Limb (tissue), 2 donors: ENCODE data around the gene IP6K1.
"Not testable (repeated sequence)": the region's sequence is repeated elsewhere in the genome, so short reads cannot be mapped to it uniquely, and the experiment has no call there.

ENCODE experiments used
- DNase-seq, 2 donors: peaks; one replicate each; pipeline ENCODE4 v3.0.0-alpha.2; 2016; ENCODE audit errors: extremely low spot score in 2 of 2

IP6K1 gene

DNA sequence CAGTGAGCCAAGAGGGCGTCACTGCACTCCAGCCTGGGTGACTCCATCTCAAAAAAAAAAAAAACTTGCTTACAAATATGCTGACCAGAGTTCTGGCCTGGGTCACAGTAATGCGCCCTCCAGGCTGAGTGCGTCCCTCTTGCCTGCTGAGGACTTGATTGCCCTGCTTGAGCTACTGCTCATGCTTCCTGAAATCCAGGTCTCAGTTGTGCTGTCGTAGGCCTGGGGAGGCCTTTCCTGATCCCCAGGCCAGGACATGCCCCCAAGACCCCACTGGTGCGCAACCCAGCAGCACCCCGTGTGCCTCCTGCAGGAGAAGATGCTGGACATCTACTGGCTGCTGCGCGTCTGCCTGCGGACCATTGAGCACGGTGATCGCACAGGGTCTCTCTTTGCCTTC is 74.2 kb downstream of the IP6K1 start:
- DNase-seq = no peak

DNA sequence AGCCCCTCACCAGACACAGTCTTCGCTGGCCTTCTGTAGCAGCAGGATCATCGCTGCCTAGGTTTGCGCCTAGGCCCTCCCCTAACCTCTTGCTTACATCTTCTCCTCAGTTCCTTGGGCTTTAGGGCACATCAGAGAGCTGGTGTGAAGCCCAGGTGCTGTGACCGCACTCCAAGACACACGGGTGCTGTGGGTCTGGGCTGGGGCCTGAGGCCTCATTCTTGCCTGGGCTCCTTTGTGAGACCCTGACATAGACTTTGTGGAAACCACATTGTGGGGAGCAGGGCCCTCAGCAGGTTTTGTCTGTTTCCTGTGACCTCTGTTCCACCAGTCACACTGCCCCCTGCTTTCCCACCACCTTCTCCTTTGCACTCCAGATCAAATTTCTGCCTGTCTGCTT is 74.9 kb downstream of the IP6K1 start:
- peak in 1 of 2 donors; percentile 16 for DNase-seq

DNA sequence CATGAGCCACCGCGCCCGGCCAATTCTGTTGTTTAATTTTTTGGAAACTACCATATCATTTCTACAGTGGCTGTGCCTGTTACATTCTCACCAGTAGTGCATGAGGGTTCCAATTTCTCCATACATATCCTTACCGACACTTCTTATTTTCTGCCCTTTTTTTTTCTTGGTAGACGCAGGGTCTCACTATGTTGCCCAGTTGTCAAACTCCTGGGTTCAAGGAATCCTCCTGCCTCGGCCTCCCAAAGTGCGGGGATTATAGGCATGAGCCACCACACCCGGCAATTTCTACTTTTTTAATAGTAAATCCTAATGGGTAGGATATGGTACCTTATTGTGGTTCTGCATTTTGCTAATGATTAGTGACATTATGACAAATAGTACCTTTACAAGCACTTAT is 76.5 kb downstream of the IP6K1 start:
- DNase-seq = no peak

DNA sequence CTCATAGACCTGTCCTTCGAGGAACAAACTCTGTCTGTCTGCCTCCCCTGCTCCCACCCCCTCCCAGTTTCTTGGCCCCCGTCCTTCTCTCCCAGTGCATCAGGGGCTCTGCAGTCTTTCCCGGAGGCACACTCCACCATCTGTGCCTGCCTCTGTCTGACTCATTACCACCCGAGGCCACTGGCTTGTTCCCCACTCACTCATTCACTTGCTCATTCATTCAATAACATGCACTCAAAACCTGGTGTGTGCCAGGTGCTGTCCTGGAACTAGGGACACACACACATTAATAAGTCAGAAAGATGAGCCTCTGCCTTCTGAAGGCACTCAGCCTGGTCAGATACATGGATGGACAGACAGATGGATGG is 79.2 kb downstream of the IP6K1 start:
- DNase-seq = no peak

DNA sequence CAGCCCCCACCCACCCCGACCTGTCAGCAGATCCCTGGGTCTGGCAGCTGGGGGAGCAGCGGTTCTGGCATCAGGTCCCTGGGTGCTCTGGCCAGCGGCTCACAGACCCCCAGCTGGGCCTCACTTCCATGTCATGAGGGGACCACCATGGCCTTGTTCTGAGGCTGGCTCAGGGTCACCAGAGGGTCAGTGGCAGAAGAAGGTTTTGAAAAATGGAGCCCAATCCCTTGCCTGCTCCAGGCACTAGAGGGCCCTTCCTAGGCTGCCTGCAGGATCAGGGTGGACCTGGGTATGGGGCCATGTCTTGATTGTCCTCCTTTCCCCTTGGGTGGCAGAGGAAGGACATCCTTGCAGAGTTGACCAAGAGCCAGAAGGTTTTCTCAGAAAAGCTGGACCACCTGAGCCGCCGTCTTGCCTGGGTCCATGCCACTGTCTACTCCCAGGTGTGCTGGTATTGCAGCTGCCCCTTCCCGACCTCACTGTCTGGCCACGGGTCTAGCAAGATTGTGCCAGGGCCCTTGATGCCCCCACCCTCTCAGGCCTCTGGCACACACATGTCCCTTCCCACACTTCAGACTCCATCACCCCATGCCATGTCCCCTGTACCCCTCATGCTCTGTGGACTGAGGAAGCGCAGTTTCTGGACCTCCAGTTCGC is 79.8 kb downstream of the IP6K1 start:
- DNase-seq = no peak

DNA sequence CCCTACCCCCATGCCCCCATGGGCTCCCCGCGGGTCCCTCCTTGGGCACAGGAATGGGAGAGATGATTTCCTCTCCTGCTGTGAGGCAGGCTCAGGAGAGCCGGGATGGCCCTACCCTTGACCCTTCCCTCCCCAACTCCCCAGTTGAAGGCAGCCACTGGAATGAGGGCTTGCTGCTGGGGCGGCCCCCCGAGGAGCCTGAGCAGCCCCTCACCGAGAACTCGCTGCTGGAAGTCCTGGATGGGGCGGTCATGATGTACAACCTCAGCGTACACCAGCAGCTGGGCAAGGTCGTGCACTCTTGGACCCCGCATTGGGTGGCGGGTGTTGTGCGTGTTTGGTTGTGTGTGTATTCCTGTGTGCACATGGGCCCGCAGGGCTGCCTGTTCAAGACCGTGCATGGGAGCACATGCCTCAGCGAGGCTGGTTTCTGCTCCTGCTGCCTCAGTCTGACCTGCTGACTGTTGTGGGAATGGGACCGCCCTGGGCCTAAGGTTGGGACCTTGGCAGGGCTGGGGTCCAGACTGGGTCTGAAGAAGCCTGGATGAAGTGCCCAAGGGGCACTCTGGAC is 80.9 kb downstream of the IP6K1 start:
- DNase-seq = no peak

DNA sequence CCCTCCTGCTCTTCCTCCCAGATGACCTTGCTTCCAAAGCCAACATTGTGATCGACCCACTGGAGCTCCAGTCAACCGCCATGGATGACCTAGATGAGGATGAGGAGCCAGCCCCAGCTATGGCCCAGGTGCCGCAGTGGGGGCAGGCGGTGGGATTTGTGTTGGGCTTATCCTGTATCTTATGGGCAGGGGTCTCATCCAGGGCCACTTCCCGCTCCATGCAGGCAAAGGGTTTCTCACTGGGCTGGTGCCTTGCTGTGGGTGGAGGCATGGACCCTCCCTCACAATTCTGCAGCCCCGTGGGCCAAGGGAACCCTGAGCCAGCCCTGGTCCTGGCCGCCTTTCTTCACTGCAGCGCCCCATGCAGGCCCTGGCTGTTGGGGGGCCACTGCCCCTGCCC is 81.7 kb downstream of the IP6K1 start:
- DNase-seq = no peak

DNA sequence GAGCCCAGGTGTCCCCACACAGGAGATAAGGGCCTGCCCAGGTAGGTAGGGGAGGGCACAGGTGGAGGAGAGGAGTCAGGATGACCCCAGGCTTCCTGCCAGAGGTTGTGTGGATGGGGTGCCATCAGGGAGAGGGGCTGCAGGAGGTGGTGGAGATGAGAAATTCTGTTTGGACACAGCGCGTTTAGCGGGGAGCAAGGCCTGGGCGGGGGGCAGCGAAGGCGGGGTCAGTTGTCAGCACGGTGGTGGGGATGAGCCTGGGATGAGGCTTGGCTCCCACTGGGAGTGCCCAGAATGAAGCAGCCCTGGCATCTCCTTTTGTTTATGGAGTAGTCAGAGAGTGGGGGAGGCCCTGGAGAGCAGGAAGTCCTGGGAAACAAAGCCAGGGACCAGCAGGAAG is 82.4 kb downstream of the IP6K1 start:
- no peak for DNase-seq

DNA sequence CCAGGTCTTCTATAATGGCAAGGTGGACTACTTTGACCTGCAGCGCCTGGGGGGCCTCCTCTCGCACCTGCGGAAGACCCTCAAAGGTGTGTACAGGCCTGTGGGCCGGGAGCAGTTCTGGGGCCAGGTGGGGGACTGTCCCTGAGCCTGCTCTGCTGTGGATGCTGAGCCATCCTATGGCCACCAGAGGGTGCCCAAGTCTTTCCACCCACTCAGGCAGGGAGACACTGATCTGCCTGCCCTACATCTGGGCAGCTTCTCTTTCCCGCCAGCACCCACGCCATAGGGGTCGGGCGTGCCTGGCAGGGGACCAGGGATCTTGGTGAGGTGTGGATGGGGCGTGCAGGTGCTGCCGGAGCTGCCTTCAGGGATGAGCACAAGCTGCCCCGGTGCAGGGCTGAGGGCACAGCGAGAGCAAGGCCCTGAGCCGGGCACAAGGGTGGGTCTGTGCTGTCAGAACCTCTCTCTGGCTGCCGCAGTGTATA is 82.9 kb downstream of the IP6K1 start:
- peak in 1 of 2 donors; percentile 69 for DNase-seq

DNA sequence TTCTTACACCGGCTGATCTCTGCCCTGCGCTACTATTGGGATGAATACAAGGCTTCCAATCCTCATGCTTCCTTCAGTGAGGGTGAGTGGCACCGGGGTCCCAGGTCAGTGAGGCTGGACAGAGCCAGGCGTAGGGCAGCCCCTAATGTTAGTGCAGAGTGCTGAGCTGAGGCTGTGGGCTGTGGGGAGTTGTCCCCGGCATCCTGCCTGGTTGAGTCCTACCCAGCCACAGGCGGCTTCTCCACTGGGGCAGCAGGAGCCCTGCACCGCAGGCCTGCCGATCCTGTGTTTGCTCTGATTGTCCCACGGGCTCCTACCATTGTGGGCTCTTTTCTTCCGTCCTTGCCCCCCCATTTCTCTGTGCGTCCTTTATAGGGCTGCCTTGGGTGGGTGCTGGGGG is 83.7 kb downstream of the IP6K1 start:
- no peak for DNase-seq

DNA sequence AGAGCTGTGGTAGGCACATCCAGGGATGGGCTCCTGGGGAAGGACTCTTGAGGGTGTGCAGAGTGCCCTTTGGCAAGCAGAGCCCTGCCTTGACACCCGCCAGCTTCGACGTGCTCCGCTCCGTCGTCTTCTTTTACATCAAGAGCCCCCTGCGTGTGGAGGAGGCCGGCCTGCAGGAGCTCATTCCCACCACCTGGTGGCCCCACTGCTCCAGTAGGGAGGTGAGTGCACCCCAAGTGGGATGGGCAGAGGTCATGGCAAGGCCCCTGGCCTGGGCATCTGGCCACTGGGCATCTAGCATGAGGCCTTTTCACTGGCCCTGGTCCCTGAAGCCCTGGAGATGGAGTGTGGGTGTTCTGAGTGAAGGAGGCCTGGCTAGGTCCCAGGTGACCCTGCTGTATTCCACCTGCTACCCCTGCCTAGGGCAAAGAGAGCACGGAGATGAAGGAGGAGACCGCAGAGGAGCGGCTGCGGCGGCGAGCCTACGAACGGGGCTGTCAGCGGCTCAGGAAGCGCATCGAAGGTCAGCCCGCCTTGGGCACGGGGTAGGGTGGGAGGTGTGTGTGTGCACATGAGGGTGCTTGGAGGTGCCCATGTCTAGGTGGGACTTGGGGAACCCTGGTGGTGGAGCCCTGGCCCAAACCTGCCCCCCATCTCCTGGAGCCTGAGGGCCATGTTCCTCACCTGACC is 84.8 kb downstream of the IP6K1 start:
- DNase-seq = no peak

DNA sequence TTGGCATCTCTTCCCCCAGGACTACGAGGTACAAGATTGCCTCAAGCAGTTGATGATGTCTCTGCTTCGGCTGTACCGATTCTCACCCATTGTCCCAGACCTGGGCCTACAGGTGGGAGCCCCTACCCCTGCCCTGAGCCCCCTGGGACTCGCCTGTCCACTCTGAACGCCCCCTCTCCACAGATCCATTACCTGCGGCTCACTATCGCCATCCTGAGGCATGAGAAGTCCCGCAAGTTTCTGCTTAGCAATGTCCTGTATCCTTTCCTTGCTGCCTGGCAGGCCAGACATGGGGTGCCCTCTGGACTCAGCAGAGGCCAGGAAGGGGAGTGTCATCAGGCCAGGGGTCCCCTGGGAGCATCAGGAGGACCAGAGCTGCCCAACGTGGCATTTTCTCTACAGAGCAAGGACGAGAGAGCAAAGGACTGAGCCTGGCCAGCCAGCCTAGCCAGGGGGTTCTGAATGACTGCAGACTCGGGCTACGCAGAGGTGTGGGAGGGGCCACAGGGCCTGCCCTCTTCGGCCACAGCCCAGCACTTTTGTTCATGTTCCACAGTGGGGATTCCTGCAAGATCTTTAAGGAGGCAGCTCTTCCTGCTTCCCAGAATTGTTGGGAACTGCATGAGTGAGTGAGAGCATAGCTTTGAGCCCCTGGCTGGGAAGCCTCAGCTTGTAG is 85.8 kb downstream of the IP6K1 start:
- DNase-seq = no peak

DNA sequence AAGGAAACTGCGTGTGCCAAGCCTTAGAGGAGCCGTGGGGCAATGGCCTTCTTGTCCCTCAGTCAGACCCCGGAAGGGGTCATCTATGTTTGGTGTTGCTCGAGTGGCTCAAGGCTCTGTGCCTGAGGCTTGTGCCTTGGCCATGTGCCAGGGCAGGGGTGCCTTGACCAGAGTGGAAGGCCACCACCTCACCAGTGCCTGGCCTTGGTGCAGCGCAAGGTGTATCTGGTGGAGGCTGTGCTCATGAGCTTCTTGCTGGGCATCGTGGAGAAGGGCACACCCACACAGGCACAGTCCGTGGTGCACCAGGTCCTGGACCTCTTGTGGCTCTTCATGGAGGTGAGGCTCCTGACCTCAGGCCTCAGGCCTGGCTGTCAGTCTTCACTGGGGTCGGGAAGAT is 86.3 kb downstream of the IP6K1 start:
- DNase-seq = no peak

DNA sequence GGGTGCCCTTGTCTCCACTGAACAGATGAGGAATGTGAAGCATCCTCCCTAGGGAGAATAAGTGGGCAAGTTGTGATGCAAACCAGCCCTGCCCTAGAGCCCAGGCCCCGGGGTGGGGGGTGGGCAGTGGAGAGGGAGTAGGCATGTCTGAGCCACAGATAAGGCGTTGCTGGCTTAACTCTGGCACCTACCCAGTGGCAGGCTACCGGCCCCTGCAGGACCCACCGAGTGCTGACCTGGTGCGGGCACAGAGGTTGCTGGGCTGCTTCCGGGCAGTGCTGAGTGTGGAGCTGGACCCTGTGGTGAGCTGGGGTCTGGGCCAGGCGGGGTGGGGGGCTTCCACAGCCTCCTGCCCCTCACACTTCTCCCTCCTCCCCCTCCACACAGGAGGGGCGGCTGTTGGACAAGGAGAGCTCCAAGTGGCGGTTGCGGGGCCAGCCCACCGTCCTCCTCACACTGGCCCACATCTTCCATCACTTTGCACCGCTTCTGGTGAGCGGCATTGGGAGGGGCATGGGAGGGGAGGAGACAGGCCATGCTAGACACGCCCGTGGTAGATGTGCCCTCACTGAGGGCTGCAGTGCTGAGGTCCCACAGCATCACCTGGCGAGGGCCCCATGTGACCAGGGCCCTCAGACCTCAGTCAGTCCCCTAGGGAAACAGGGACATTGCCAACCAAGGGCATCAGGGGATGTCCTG is 86.9 kb downstream of the IP6K1 start:
- no peak for DNase-seq

DNA sequence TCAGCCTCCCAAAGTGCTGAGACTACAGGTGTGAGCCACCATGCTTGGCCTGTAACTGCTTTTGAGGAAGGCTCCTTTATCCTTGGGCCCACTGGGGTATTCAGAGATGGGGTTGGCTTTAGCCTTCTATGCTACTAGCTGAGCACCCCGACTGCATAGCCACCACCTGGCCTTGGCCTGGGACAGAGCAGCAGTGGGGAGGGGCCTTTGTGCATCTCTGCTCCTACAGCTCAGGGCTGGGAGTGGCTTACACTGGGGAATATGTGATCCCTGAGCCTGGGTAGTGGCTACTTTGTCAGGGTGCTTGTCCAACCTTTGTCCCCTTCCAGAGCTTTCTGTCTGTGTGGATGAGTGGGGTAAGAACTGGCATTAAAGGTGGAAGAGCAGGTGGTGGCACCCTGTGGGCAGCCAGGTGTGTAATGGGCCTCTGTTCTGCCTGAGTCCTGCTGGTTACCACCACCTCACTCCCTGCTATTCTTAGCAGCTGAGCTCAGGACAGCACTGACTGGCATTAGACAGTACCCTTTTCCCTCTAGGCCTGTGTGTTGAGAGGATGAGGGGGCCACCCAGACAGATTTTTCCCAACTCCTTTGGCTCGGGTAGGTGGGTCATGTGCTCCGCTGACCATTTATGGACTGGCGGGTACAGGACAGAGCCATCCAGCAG is 90.9 kb downstream of the IP6K1 start:
- DNase-seq = not testable (repeated sequence)

DNA sequence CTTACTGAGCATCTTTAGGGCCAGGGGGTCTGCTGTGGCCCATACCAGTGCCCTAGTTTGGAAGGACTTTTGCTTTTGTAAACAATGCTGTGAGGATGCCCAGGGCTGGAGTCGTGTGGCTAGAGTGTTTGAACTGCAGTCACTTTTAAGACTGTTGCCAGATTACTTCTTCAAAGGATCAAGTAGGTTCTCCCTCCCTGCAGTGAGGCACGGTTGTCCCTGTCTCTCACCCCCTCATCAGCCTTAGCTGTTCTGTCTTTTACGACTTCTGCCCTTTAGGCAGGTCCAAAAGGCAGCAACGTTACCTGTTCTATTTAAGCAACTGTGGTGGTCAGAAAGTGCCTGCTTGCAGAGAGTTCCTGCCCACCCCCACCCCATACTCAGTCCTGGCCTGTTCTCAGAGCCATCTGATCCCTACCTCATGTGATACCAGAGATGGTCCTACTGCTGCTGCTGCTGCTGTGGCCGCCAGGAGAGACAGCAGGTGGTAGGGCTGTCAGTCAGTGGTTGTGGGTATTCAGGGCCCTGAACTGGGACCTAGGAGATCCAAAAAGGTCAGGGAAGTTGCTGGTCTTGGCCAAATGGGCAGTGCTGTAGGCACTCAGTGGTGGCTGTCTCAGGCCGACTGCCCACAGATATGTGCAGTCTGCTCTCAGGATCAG is 91.8 kb downstream of the IP6K1 start:
- DNase-seq = not testable (repeated sequence)

DNA sequence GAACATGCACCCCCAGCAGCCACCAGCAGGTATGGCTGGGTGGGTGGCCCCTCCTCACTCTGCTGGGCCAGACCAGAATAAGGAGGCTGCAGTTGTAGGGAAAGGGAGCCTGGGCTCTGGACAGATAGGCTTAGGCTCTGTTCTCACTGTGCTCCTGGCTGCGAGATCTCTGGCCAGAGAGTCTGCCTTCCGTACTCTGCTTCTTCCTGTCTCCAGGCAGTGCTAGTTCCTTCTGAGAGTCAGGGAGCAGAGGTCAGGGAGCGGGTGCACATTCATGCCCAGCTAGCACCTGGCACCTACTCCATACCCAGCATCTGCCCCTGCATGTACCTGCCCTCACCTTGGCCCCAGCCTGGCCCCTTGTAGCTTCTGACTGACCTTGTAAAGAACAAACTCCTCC is 94.9 kb downstream of the IP6K1 start:
- not testable (repeated sequence) for DNase-seq

DNA sequence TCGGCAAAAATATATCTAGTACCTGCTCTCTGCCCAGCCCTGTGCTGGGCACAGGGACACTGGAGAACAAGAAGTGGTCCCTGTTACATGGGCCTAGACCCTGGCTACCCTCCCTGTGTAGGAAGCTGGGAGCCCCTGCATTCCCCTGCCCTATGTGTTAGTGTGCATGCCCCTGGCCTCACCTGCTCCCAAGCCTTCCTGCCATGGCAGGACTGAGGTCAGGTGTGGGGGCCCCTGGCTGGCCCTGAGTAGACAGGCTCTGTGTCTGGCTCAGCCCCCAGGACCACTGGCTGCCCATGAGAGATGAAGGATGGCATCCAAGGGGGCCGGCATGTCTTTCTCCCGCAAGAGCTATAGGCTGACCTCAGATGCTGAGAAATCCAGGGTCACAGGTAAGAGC is 95.5 kb downstream of the IP6K1 start:
- DNase-seq = not testable (repeated sequence)

DNA sequence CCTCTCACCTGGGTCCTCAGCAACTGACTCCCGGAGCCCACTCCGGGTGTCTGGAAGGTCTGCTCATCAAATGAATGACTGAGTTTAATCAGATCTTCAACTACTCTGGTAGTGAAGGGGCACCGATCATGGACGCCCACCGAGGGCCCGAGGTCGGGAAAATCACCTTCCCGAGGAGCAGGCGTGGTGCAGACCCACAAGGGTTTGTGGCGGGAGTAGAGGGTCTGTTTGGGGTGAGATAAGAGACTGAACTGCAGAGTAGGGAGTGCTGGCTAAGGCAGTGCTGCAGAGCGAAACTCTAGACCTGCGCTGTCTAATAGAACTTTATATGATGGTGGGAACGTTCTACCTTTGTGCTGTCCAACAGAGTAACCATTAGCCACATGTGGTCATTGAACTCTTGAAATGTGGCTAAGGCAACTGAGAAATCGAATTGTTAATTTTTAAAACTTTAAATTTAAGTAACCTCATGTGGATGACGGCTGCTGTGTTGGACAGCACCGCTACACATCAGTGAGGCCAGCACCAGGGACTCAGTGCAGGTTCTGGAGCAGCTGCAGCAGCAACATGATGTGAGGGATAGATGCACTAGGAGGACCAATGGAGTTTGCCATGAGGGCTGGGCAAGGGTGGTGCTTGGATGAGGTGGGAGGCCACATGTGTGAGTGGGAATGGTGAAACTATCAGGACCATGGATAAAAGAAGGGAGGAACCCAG is 96.3 kb downstream of the IP6K1 start:
- DNase-seq = not testable (repeated sequence)
